GM19043 (cell line): ENCODE measurements around the gene LRRC7.

Experiments
- ATAC-seq: cut with Tn5 transposase; IDR thresholded peaks from one replicate; pipeline ENCODE4 v1.9.1; 2021; ENCODE audit warnings: low read depth; ENCODE audit not compliant: unreplicated experiment

The LRRC7 gene

GRCh38 chr1:70075761-70076160, 508.0 kb downstream of the LRRC7 start:
- no peak for ATAC-seq

- ATAC-seq: no peak
These were observed 509.3 kb downstream of the LRRC7 start for GRCh38 chr1:70077066-70077465.

- ATAC-seq: no peak
These were observed 511.8 kb downstream of the LRRC7 start for GRCh38 chr1:70079546-70079945.

GRCh38 chr1:70083519-70083918, 515.8 kb downstream of the LRRC7 start:
- ATAC-seq: peak; percentile 72

GRCh38 chr1:70084314-70084915, 516.7 kb downstream of the LRRC7 start:
- ATAC-seq: no peak

- ATAC-seq: no peak
These were observed 517.8 kb downstream of the LRRC7 start for GRCh38 chr1:70085521-70085920.

- ATAC-seq: no peak
These were observed 519.2 kb downstream of the LRRC7 start for GRCh38 chr1:70086897-70087296.

GRCh38 chr1:70090141-70090540, 522.4 kb downstream of the LRRC7 start:
- no peak for ATAC-seq

- ATAC-seq: no peak
These were observed 523.2 kb downstream of the LRRC7 start for GRCh38 chr1:70090875-70091274.

- ATAC-seq: no peak
These were observed 524.1 kb downstream of the LRRC7 start for GRCh38 chr1:70091811-70092210.

- ATAC-seq: no peak
These were observed 524.8 kb downstream of the LRRC7 start for GRCh38 chr1:70092526-70092925.

GRCh38 chr1:70093250-70093975, 525.7 kb downstream of the LRRC7 start:
- ATAC-seq: no peak

GRCh38 chr1:70101231-70101630, 533.5 kb downstream of the LRRC7 start:
- ATAC-seq: no peak

- ATAC-seq: no peak
These were observed 534.1 kb downstream of the LRRC7 start for GRCh38 chr1:70101774-70102173.

- ATAC-seq: no peak
These were observed 536.0 kb downstream of the LRRC7 start for GRCh38 chr1:70103770-70104169.

- no peak for ATAC-seq
These were observed 541.5 kb downstream of the LRRC7 start for GRCh38 chr1:70109241-70109640.

- ATAC-seq: no peak
These were observed 545.1 kb downstream of the LRRC7 start for GRCh38 chr1:70112838-70113237.

- no peak for ATAC-seq
These were observed 547.6 kb downstream of the LRRC7 start for GRCh38 chr1:70115315-70115714.

- ATAC-seq: no peak
These were observed 549.3 kb downstream of the LRRC7 start for GRCh38 chr1:70117046-70117445.

GRCh38 chr1:70134148-70134547, 566.4 kb downstream of the LRRC7 start:
- ATAC-seq: no peak

GRCh38 chr1:70140343-70140742, 572.6 kb downstream of the LRRC7 start:
- ATAC-seq: no peak

GRCh38 chr1:70140894-70141293, 573.2 kb downstream of the LRRC7 start:
- no peak for ATAC-seq
